ENCODE data around the gene KHDC4.

GRCh38 chr1:155951753-155952504, 17.7 kb upstream of the KHDC4 start:
- no peak for TF ChIP-seq CTCF (IDR thresholded peaks at IDR 0.05 in 4 of 5, conservative IDR thresholded peaks at IDR 0.05 in 1 of 5)
- TF ChIP-seq POLR2A (IDR thresholded peaks at IDR 0.05): no peak
